ENCODE measurements around the gene EIF3B.
"Not testable (repeated sequence)": the region's sequence is repeated elsewhere in the genome, so short reads cannot be mapped to it uniquely, and the experiment has no call there.

EIF3B gene

GRCh38 chr7:2379161-2379560, 24.5 kb downstream of the EIF3B start:
- no peak for DNase-seq

- no peak for DNase-seq
These were observed 25.3 kb downstream of the EIF3B start for GRCh38 chr7:2379821-2380450.

- DNase-seq: no peak
These were observed 25.8 kb downstream of the EIF3B start for GRCh38 chr7:2380461-2380860.

DNA sequence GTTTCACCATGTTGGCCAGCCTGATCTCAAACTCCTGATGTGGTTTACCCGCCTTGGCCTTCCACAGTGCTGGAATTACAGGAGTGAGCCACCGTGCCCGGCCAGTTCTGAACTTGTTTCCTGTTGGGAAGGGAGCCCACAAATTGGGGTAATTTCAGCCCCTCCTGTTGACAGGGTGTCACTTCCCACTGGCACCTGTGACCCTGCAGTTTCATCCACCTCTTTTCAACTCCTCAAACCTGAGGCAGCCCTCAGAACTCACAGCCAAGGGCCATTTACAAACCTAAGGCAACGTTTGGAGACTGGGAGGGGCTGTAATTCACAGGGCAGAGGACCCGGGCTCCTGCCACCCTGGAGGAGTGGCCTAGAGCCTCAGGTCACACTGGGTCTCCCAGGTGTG, 26.6 kb downstream of the EIF3B start:
- no peak for DNase-seq

DNA sequence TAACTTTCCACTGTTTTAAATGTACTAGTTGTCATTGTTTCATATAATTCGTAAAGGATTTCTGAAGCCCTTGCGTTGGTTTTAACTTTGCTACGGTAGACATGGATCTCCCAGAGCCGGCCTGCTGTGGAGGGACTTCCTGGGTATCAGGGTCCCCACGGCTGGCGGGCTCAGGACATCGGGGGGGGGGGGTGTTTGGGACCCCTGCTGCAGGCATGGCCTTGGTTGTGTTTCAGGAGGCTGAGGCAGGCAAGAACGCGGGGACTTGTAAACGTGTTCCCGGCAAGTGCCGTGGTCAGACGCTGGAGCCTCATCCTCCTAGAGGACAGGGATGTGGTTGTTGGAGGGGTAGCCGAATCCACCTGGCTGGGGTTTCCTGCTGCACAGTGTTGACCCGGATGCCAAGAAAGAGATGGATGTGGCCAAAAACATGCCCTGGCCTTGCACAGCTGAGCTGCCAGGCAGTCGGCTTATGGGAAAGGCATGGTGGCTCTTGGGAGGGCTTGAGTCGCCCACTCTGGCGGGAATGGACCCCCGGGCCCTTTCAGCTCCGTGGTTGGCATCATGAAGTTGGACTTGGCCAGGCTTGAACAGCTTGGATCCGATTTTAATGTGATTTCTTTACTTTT, 27.4 kb downstream of the EIF3B start:
- DNase-seq: no peak

- no peak for DNase-seq
These were observed 29.1 kb downstream of the EIF3B start for GRCh38 chr7:2383543-2384274.

- no peak for DNase-seq
These were observed 30.0 kb downstream of the EIF3B start for GRCh38 chr7:2384354-2385243.

DNA sequence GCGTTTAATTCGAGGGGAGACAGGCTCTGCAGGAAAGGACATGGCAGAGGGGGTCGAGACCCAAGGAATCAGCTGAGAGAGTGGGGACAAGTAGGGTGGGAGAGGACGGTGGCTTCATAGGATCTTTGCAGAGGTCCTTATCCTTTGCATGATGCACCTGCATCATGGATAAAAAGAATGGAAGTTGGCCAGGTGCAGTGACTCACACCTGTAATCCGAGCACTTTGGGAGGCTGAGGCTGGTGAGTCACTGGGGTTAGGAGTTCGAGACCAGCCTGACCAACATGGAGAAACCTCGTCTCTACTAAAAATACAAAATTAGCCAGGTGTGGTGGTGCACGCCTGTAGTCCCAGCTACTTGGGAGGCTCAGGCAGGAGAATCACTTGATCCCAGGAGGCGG, 31.5 kb downstream of the EIF3B start:
- DNase-seq: not testable (repeated sequence)

DNA sequence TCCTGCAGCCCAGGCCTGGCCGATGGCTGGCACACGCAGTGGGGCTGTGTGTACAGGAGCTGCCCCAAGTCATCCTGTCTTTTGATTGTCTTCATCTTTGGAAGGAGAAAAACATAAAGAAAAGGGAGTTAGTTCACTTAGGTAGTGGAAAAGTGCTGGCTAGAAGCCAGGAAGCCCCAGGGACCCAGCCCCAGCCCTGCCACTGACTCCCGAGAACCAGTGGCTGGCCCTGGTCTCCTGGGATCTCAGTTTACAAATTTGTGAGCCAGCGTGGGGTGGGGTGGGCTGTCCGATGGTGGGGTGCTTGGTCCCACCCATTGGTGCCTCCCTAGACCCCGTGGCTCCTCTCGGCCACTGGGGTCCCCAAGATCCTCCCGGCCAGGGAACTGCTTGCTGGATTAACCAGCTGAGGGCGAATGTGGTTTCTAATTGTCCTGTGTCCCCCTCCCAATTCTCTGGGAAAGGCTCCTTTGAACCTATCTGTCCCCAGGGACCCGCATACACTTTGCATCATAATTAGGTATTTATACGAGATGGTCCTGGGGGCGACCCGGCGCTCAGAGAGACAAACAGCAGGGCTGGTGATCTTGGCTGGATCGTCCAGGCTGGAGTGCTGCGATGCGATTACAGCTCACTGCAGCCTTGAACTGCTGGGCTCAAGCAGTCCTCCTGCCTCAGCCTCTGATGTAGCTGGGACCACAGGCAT, 32.5 kb downstream of the EIF3B start:
- DNase-seq: no peak

GRCh38 chr7:2387897-2388636, 33.4 kb downstream of the EIF3B start:
- no peak for DNase-seq

DNA sequence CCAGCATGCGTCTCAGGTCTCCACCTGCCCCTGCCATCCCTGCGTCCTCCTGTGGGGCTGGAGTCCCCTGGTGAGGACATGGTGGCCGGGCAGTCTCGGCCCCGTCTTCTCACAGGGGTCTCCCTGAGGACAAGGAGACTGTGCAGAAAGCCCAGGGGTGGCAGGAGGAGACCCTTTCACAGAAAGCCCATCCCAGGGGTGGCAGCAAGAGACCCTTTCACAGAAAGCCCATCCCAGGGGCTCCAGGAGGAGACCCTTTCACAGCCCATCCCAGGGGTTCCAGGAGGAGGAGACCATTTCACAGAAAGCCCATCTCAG, 34.0 kb downstream of the EIF3B start:
- no peak for DNase-seq

DNA sequence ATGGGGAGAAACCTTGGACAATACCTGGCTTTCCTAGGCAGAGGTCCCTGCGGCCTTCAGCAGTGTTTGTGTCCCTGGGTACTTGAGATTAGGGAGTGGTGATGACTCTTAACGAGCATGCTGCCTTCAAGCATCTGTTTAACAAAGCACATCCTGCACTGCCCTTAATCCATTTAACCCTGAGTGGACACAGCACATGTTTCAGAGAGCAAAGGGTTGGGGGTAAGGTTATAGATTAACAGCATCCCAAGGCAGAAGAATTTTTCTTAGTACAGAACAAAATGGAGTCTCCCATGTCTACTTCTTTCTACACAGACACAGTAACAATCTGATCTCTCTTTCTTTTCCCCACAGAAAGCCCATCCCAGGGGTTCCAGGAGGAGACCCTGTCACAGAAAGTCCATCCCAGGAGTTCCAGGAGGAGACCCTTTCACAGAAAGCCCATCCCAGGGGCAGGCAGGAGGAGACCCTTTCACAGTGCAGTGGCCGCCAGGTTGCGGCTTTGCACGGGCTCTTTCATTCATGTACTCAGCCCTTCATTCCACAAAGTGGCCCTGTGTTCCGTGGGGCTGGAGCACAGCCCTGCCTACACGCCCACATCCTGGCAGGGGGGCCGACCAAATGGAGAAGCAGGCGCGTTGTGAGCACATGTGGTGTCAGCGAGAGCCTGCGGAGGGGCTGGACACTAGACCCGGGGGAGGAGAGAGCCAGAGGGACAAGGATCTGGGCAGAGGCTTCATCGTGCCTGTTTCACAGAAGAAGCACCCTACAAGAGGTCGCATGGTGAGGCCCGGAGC, 35.6 kb downstream of the EIF3B start:
- not testable (repeated sequence) for DNase-seq

DNA sequence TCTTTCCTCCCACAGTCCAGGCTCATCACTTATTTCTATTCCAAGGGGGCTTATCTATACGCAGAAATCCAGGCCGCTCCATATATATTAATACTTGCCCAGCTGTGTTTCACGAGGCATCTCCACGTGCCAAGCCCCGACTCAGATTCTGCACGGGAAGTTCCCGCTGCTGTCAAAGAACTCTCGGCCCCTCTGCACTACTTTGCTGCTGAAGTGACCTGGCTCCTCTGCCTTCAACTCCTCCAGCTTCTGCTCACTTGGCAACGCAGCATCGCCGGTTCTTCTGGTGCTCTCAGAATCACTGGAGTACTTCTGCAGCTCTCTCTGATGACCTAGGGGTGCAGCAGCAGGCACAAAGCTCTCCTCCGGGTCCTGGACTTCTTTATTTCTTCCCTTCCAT, 39.1 kb downstream of the EIF3B start:
- no peak for DNase-seq

DNA sequence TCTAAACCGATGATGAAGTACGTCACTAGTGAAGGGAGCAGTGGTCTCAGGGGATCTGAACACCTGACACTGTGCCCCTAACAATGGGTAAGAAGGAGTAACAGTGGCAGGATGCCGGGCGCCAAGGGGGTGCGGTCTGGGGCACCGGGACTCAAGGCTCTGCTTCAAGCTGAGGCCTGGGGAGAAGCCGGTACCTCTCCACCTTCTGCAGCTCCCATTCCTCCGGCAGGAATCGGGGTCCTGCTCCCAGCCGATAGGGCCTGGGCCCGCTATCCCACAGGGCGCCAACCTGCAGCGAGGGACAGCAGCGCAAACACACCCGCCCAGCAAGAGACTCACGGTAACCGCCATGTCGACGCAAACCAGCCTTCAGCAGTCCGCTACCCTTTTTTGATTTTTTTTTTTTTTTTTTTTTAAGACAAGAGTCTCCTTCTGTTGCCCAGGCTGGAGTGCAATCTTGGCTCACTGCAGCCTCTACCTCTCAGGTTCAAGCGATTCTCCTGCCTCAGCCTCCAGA, 40.0 kb downstream of the EIF3B start:
- DNase-seq: no peak

DNA sequence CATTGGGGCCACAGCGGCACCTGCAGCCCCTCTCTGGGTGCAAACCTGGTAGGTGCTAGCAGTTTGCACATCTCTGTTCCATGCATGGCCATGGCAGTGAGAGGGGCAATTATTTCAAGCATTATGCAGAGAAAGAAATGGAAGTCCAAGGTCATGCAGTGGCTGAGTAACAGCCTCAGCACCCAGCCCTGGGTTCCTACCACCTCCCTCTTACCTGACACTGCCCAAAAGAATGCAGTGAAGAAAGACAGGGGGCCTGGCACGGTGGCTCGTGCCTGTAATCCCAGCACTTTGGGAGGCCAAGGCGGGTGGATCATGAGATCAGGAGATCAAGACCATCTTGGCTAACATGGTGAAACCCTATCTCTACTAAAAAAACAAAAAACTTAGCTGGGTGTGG, 43.9 kb downstream of the EIF3B start:
- no peak for DNase-seq

DNA sequence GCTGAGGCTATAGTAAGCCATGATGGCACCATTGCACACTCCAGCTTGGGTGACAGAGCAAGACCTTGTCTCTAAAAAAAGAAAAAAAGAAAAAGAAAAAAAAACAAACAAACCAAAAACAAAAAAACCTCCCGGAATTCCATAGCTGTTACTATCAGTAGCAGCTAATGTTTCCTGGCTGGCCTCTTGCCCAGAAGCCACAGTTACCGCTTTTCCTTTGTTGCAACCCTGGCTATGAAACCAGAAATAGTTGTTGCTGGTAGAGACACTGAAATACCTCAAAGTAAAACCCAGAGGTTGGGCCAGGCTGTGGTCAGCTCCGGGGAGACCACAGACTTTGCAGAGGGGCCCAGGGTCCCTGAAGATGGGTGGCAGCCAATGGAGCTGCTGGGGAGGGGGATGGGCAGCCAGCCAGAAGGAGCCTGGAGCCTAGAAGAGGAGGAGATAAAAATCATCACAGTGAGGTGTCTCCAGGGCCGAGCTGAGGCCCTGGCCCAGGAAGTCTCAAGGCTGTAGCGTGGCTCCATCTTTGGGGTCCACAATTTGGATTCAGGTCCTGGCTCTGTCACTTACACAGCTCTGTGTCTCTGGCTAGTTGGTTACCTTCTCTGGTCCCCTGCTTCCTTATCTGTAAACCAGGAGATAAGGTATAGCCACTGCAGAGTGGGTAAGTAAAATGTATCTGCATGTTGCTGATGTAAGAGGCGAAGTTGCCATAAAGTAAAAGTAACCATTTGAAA, 45.4 kb downstream of the EIF3B start:
- DNase-seq: no peak

- DNase-seq: no peak
These were observed 48.0 kb downstream of the EIF3B start for GRCh38 chr7:2402687-2403013.

DNA sequence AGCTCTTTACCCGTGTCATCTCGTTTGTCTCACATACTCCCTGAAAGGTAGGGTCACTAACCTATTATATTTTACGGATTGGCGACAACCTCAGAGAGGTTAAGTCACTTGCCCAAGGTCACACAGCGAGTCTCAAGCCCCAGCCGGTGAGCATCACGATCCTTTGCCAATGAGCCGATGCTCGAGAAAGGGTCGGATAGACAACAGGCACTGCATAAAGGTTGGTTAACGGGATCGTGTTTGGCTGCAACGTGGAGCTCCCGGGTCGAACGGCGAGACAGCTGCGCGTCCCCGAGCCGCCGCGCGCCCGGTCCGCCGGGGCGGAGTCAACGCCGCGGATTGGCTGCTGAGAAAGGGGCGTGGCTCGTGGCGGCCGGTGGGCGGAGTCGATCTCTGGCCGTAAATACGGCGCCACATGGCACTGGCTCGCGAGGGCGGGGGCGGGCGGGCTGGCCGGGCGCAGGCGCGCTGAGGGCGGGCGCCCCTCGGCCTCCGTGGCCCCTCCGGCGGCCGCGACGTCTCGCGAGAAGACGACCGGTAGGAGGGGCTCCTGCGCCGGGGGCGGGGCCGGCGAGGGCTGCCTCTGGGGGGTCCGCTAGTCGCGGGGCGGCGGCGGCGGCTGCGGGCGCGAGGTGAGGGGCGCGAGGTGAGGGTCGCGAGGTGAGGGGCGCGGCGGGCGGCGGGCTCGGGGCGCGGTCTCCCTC, 48.5 kb downstream of the EIF3B start, which contains the start of gene CHST12:
Gene CHST12, plus strand, starts transcription at position 598 of the 704 bp plus-strand sequence. CDS start 29,029 bp downstream, outside the sequence.
- peak; percentile 90 for DNase-seq

All from NCI-H774 (cell line).